Left ventricle myocardium inferior (tissue), 1 donor: ENCODE measurements around the gene MTHFSD. TPM values are rescaled to one million over a fixed set of nuclear protein-coding genes. Genes with fewer than 3 reads are reported as not detected.

Source experiments
- DNase-seq: peaks from one replicate; pipeline ENCODE4 v3.0.0-alpha.2; 2020
- H3K27ac ChIP-seq: fragments of 200-600 bp; replicated peaks from 2 replicates; pipeline ENCODE4 v1.8.0; 2021
- H3K27me3 ChIP-seq: fragments of 200-600 bp; 2 replicates; pipeline ENCODE4 v1.8.0; 2021; ENCODE audit warnings: low read depth
- H3K36me3 ChIP-seq: fragments of 200-600 bp; 2 replicates; pipeline ENCODE4 v1.8.0; 2021
- H3K4me1 ChIP-seq: fragments of 200-600 bp; 2 replicates; pipeline ENCODE4 v1.8.0; 2021
- H3K4me3 ChIP-seq: fragments of 200-600 bp; 2 replicates; pipeline ENCODE4 v1.8.0; 2021; ENCODE audit warnings: mild to moderate bottlenecking, moderate library complexity
- H3K9me3 ChIP-seq: fragments of 200-600 bp; replicated peaks from 2 replicates; pipeline ENCODE4 v1.8.0; 2021
- CTCF ChIP-seq: fragments of 200-600 bp; IDR thresholded peaks from 2 replicates; pipeline ENCODE4 v1.8.0; 2021; ENCODE audit warnings: antibody characterized with exemption, mild to moderate bottlenecking, borderline replicate concordance
- intact Hi-C: fragments of 100-400 bp; cut with micrococcal nuclease; formaldehyde crosslinking; loops from one replicate; pipeline ENCODE4 v1.11.0; 2022
- total RNA-seq: library from RNA; stranded (reverse); fragmentation: NEBNext Ultra II Directional; extraction: Animal tissue kit (Norgen Biotek cat#: 25700); gene quantifications from one replicate; pipeline ENCODE4 v1.2.1, GENCODE V29; 2021
- donor health status: DM: no; HTN: yes; CAD: no; lungs with severe emphysema.

Gene MTHFSD
- total RNA-seq, 1 donor from 2014 or later = 10.2 TPM

- Histone ChIP-seq H3K27me3 (no peaks in the 10 kb centered on the region), H3K4me3 (no peak overlapping the region), H3K9me3 (no peaks in the 10 kb centered on the region), H3K36me3 (peaks cover 75% of the 10 kb centered on the region), H3K27ac (no peak overlapping the region), H3K4me1 (peaks cover 23% of the 10 kb centered on the region)
- no peak for TF ChIP-seq CTCF
- no peak for DNase-seq
- intact Hi-C loops = no loop called here
Measured at GRCh38 chr16:86547286-86547685, 7.7 kb downstream of the MTHFSD start.

GRCh38 chr16:86546638-86547013 lies 8.4 kb downstream of the MTHFSD start:
- H3K27ac ChIP-seq = no peak overlapping the region
- intact Hi-C loops = no loop called here

GRCh38 chr16:86545954-86546637 lies 8.9 kb downstream of the MTHFSD start:
- no peak overlapping the region for H3K4me3 ChIP-seq

More at GRCh38 chr16:86546638-86547013, 8.4 kb downstream of the MTHFSD start:
- H3K9me3 ChIP-seq = no peaks in the 10 kb centered on the region
- no peak for DNase-seq
- H3K36me3 ChIP-seq = peaks cover 77% of the 10 kb centered on the region
- TF ChIP-seq CTCF = no peak
- H3K4me3 ChIP-seq = no peak overlapping the region
- H3K27me3 ChIP-seq = no peaks in the 10 kb centered on the region
- peaks cover 23% of the 10 kb centered on the region for H3K4me1 ChIP-seq

DNA sequence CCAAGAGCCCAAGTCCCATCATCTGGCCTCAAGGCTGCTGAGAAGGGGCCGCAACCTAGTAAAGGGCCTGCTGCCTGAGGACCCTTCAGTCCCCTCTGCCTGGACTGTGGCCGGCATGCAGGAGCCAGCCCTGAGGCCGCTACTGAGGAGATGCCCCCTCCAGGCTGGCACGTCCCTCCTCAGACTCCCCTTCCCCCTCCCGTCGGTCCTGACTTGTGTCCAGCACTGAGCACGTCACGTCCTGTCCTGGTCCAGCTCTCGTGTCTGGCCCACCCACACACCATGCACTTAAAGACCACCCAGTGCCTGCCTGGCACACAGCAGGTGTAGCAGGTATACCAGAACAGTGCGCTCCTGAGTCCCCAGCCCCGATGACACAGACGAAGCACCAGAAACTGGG lies 9.6 kb downstream of the MTHFSD start:
- DNase-seq = no peak
- Histone ChIP-seq H3K9me3 (no peaks in the 10 kb centered on the region), H3K4me3 (no peak overlapping the region), H3K27me3 (no peaks in the 10 kb centered on the region), H3K36me3 (peaks cover 86% of the 10 kb centered on the region), H3K4me1 (peaks cover 23% of the 10 kb centered on the region), H3K27ac (no peak overlapping the region)
- no peak for TF ChIP-seq CTCF
- intact Hi-C loops = no loop called here

More at GRCh38 chr16:86545954-86546637, 8.9 kb downstream of the MTHFSD start:
- intact Hi-C loops = no loop called here
- H3K9me3 ChIP-seq = no peaks in the 10 kb centered on the region
- H3K4me1 ChIP-seq = peaks cover 23% of the 10 kb centered on the region
- no peak for DNase-seq
- H3K27me3 ChIP-seq = no peaks in the 10 kb centered on the region
- H3K27ac ChIP-seq = no peak overlapping the region
- TF ChIP-seq CTCF = no peak
- peaks cover 80% of the 10 kb centered on the region for H3K36me3 ChIP-seq

DNA sequence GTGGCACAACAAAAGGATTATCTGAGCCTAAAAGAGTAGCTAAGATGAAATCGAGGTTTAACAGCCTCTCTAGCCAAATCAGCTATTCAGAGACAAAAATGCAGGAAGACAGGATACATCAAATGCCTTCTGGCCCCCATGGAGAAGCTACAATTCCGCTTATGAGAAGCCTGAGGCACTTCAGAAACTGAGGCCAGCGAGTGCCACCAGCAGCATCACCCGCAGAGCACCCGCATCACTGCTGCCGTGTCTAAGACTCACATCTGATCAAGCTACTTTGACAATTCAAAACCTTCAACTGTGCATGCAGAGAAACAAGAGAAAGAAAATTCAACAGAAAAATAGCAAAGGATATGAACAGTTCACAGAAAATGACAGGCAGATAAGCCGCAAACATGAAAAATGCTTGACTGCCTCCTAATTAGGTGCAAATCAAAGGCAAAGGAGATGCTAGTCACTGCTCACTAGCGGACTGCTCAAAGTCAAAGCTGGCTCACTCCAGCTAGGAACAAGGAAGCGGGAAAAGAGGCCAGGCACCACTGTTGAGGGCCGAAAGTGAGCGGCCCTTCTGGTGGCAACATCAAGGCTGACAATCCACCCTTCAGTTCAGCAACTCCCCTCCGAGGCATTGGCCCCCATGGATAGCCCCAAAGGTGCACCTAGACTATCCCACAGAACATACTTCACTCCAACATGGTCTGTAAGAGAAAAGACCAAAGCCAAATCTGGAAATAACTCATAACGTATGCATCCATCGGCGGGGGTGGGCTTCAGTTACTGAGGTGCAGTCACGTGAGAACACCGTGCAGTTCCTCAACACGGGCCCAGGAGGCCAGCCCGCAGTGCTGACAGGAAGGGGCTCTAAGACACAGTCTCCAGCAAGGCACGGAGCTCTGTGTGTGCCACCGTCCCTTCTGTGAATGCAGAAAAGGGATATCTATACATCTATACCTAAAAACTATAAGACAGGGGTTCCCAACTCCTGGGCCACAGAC lies 12.0 kb downstream of the MTHFSD start:
- Histone ChIP-seq H3K27me3 (no peaks in the 10 kb centered on the region), H3K9me3 (no peaks in the 10 kb centered on the region), H3K27ac (no peak overlapping the region), H3K36me3 (peaks cover 94% of the 10 kb centered on the region), H3K4me1 (peaks cover 23% of the 10 kb centered on the region), H3K4me3 (no peak overlapping the region)
- intact Hi-C loops = no loop called here
- DNase-seq = no peak
- no peak for TF ChIP-seq CTCF
